ENCODE data around the gene HOXB1. TPM values are rescaled to one million over a fixed set of nuclear protein-coding genes. Genes with fewer than 3 reads are reported as not detected.

Gene HOXB1
- total RNA-seq, 4 donors from 2014 or later: not detected

DNA sequence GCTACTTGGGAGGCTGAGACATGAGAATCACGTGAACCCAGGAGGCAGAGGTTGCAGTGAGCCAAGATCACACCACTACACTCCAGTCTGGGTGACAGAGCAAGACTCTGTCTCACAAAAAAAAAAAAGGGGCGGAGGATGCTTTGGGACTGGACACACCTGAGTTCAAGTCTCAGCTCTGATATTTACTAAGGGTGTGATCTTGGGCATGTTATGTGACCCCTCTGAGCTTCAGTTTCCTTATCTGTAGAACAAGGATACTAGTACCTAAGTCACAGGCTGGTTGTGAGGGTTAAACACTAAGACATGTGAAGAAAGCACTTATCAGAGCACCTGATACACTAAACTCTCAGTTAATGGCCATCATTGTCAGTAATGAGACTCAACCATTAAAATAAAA lies 25.9 kb downstream of the HOXB1 start:
- peaks cover 7% of the 10 kb centered on the region for H3K4me1 ChIP-seq
- H3K4me3 ChIP-seq: no peak overlapping the region
- no peak for DNase-seq (ENCODE audit: low spot score in 2 of 2)
- H3K27ac ChIP-seq: no peak overlapping the region
- H3K27me3 ChIP-seq: peaks cover 7% of the 10 kb centered on the region
- no peaks in the 10 kb centered on the region for H3K36me3 ChIP-seq
- no peaks in the 10 kb centered on the region for H3K9me3 ChIP-seq
- 92% methylated on average over 2 of the region's 2 CpGs for WGBS
- TF ChIP-seq POLR2A (IDR thresholded peaks at IDR 0.05): no peak
- TF ChIP-seq EP300 (IDR thresholded peaks at IDR 0.05): no peak
- TF ChIP-seq POLR2AphosphoS5 (IDR thresholded peaks at IDR 0.05): no peak

DNA sequence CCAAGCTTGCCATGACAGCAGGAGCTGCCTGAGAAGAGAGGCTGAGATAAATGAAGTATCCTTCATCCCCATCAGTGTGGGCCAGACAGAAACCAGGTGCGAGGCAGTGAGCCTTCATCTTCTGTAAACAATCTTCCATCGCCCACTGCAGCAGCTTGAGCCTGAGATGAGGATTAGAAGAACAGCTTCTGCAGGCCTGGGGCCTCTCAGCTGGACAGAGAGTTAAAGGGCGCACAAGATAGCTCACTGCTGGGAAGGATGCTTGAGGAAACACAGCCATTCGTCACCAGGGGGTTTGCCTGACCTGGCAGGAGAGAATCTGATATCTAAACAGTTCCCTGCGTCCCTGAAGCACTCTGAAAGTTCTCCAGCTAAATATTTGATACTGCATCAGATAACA lies 27.1 kb downstream of the HOXB1 start:
- Histone ChIP-seq H3K27me3 (peaks cover 6% of the 10 kb centered on the region), H3K9me3 (no peaks in the 10 kb centered on the region), H3K27ac (no peak overlapping the region), H3K4me3 (no peak overlapping the region), H3K36me3 (no peaks in the 10 kb centered on the region), H3K4me1 (peaks cover 10% of the 10 kb centered on the region)
- 92% methylated on average over 4 of the region's 5 CpGs for WGBS
- TF ChIP-seq POLR2AphosphoS5 (IDR thresholded peaks at IDR 0.05): no peak
- TF ChIP-seq, protein P1, sequence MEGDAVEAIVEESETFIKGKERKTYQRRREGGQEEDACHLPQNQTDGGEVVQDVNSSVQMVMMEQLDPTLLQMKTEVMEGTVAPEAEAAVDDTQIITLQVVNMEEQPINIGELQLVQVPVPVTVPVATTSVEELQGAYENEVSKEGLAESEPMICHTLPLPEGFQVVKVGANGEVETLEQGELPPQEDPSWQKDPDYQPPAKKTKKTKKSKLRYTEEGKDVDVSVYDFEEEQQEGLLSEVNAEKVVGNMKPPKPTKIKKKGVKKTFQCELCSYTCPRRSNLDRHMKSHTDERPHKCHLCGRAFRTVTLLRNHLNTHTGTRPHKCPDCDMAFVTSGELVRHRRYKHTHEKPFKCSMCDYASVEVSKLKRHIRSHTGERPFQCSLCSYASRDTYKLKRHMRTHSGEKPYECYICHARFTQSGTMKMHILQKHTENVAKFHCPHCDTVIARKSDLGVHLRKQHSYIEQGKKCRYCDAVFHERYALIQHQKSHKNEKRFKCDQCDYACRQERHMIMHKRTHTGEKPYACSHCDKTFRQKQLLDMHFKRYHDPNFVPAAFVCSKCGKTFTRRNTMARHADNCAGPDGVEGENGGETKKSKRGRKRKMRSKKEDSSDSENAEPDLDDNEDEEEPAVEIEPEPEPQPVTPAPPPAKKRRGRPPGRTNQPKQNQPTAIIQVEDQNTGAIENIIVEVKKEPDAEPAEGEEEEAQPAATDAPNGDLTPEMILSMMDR (IDR thresholded peaks at IDR 0.05): no peak
- DNase-seq (ENCODE audit: low spot score in 2 of 2): no peak

DNA sequence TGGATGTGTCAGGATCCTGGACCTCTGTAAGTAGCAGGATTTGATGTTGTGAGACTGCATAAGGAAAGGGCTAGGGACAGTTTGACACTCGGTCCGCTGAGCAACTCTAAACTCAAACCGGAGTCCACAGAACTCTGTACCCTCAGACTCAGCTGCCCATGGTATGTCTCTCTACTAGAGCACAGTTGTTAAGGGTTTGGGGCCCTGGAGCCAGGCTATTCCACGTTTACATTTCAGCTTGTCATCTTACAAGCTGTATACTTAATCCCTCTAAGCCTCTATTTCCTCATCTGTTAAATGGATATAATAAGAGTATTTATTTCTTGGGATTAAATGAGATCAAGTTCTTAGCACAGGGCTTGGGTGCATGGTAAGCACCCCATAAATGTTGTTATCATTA lies 27.9 kb downstream of the HOXB1 start:
- no peaks in the 10 kb centered on the region for H3K27me3 ChIP-seq
- DNase-seq (ENCODE audit: low spot score in 2 of 2): no peak
- H3K4me3 ChIP-seq: no peak overlapping the region

DNA sequence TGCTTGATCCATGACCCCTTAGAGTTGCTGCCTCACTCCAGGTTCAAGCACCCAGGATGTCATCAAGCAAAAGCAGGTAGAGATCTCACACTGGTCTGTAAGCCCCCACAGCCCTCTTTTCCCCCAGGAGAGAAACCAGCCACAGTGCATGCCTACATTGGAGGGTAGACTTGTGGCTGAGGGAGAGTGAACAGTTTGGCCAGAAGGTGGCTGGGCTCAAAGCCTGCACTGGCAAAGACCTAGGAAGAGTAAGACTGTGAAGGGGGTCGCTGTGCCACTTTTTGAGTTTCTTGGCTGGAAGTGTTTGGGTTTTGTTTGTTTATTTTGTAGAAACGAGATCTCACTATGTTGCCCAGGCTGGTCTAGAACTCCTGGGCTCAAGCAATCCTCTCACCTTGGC lies 28.5 kb downstream of the HOXB1 start:
- Histone ChIP-seq H3K27ac (no peak overlapping the region), H3K27me3 (no peaks in the 10 kb centered on the region), H3K36me3 (no peaks in the 10 kb centered on the region), H3K4me3 (no peak overlapping the region), H3K9me3 (no peaks in the 10 kb centered on the region), H3K4me1 (peaks cover 10% of the 10 kb centered on the region)
- DNase-seq (ENCODE audit: low spot score in 2 of 2): no peak
- 94% methylated on average over 2 of the region's 2 CpGs for WGBS
- TF ChIP-seq EP300 (IDR thresholded peaks at IDR 0.05): no peak
- TF ChIP-seq, protein P1 (IDR thresholded peaks at IDR 0.05): no peak
- TF ChIP-seq POLR2AphosphoS5 (IDR thresholded peaks at IDR 0.05): no peak
- TF ChIP-seq POLR2A (IDR thresholded peaks at IDR 0.05): no peak

More for the DNA sequence above, 27.9 kb downstream of the HOXB1 start:
- TF ChIP-seq, protein P1 (IDR thresholded peaks at IDR 0.05): no peak
- no peak for TF ChIP-seq POLR2AphosphoS5 (IDR thresholded peaks at IDR 0.05)
- TF ChIP-seq EP300 (IDR thresholded peaks at IDR 0.05): no peak
- no peak for TF ChIP-seq POLR2A (IDR thresholded peaks at IDR 0.05)
- 89% methylated on average over 4 of the region's 4 CpGs for WGBS
- no peaks in the 10 kb centered on the region for H3K9me3 ChIP-seq
- peaks cover 10% of the 10 kb centered on the region for H3K4me1 ChIP-seq
- H3K36me3 ChIP-seq: no peaks in the 10 kb centered on the region
- no peak overlapping the region for H3K27ac ChIP-seq

DNA sequence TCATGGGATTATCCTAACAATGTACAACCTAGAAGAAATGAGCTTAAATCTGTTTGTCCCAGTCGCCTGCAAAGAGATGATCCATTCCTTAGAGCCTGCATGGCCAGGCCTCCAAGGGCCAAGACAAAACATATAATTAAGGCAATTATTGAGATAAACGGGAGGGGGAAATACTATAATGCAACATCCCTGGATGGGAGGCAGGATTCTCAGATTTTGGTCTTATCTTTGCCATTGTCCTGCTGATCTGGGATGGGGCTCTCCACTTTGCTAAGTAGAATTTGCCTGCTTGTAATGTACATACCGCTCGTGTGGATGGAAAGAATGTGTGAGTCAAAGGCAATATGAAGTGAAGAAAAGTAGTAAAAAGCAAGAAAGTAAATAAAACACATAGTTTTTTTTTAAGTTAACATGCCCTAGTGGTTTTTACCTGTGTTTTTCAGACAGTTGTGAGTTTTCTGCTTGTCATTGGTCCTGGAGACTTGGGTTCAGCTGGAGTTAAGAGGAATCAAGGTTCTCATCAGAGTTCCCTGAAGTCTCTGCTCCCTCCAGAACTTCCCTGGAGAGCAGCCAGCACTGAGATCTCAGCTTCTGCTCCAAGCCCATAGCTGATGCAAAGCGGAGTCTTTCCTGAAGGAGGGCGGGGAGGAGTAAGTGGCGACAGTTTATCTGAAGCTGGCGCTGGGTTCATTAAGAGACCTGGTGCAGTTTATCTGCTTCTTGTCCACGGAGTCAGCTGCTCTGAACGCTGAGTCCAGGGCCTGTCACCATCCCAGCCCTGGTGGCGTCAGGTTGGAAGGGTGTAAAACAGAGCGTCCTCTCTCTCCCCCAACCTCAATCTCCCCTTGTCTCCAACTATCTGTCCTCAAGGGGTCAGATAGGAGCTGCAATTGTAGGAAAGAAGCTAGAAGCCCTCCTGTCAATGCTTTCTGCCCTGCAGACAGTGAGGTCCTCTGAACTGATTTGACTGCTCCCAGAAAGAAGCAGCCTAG lies 30.1 kb downstream of the HOXB1 start:
- peaks cover 10% of the 10 kb centered on the region for H3K4me1 ChIP-seq
- no peaks in the 10 kb centered on the region for H3K9me3 ChIP-seq
- TF ChIP-seq, protein P1 (IDR thresholded peaks at IDR 0.05): no peak
- no peak for TF ChIP-seq POLR2AphosphoS5 (IDR thresholded peaks at IDR 0.05)
- TF ChIP-seq EP300 (IDR thresholded peaks at IDR 0.05): no peak
- no peak for TF ChIP-seq POLR2A (IDR thresholded peaks at IDR 0.05)
- DNase-seq (ENCODE audit: low spot score in 2 of 2): no peak
- H3K4me3 ChIP-seq: no peak overlapping the region
- WGBS: 68% methylated on average over 12 of the region's 12 CpGs
- H3K27ac ChIP-seq: no peak overlapping the region
- H3K27me3 ChIP-seq: no peaks in the 10 kb centered on the region
- no peaks in the 10 kb centered on the region for H3K36me3 ChIP-seq

Data from suprapubic skin (tissue), 4 donors.